Measurements from ENCODE around the gene MYO5A. TPM values are rescaled to one million over a fixed set of nuclear protein-coding genes. Genes with fewer than 3 reads are reported as not detected.

Gene MYO5A
- total and polyA plus RNA-seq, 2 donors (not counting 1 experiment from before 2014, with no cell fraction given) = 32.9 to 41.9 TPM

- Histone ChIP-seq H3K4me3 (replicated peaks in 1 of 4; ENCODE audit: control extremely low read depth in 1 of 4, insufficient read depth in 1 of 4, low read depth in 3 of 4, low read length in 4 of 4) (no peak overlapping the region), H3K9ac (ENCODE audit: insufficient read depth, low read length) (no peak overlapping the region), H3K36me3 (ENCODE audit: control insufficient read depth, insufficient read depth, low read length) (no peaks in the 10 kb centered on the region), H4K20me1 (ENCODE audit: control insufficient read depth, extremely low read depth, insufficient read depth, low read length) (no peaks in the 10 kb centered on the region), H3K27ac (ENCODE audit: insufficient read depth, low read length) (no peak overlapping the region), H3K9me3 (ENCODE audit: control insufficient read depth, insufficient read depth, low read depth, low read length) (no peaks in the 10 kb centered on the region), H3K4me1 (ENCODE audit: control insufficient read depth, extremely low read depth, insufficient read depth, low read length) (no peaks in the 10 kb centered on the region), H3K4me2 (ENCODE audit: extremely low read depth, insufficient read depth, low read length) (no peak overlapping the region), H2AFZ (ENCODE audit: low read length) (no peak overlapping the region), H3K27me3 (ENCODE audit: control insufficient read depth, insufficient read depth, low read length) (peaks cover 14% of the 10 kb centered on the region), H3K79me2 (ENCODE audit: control insufficient read depth, insufficient read depth, low read length) (no peaks in the 10 kb centered on the region)
- TF ChIP-seq EZH2 (IDR thresholded peaks at IDR 0.05; ENCODE audit: low read length, missing control alignments) = no peak
- no peak for TF ChIP-seq CTCF (conservative IDR thresholded peaks at IDR 0.05 in 1 of 2, IDR thresholded peaks at IDR 0.05 in 1 of 2; ENCODE audit: low read depth in 1 of 2, low read length in 2 of 2)
- DNase-seq (ENCODE audit: low read depth in 2 of 2) = no peak
These were observed 249.9 kb downstream of the MYO5A start for GRCh38 chr15:52278636-52279367.

- no peaks in the 10 kb centered on the region for H3K36me3 ChIP-seq (ENCODE audit: control insufficient read depth, insufficient read depth, low read length)
- no peak overlapping the region for H2AFZ ChIP-seq (ENCODE audit: low read length)
- no peaks in the 10 kb centered on the region for H3K9me3 ChIP-seq (ENCODE audit: control insufficient read depth, insufficient read depth, low read depth, low read length)
- no peak overlapping the region for H3K4me3 ChIP-seq (replicated peaks in 1 of 4; ENCODE audit: control extremely low read depth in 1 of 4, insufficient read depth in 1 of 4, low read depth in 3 of 4, low read length in 4 of 4)
- H3K4me2 ChIP-seq (ENCODE audit: extremely low read depth, insufficient read depth, low read length) = no peak overlapping the region
- H3K4me1 ChIP-seq (ENCODE audit: control insufficient read depth, extremely low read depth, insufficient read depth, low read length) = no peaks in the 10 kb centered on the region
- H3K27ac ChIP-seq (ENCODE audit: insufficient read depth, low read length) = no peak overlapping the region
- no peak for DNase-seq (ENCODE audit: low read depth in 2 of 2)
- H3K27me3 ChIP-seq (ENCODE audit: control insufficient read depth, insufficient read depth, low read length) = peaks cover 17% of the 10 kb centered on the region
- H4K20me1 ChIP-seq (ENCODE audit: control insufficient read depth, extremely low read depth, insufficient read depth, low read length) = no peaks in the 10 kb centered on the region
- no peak overlapping the region for H3K9ac ChIP-seq (ENCODE audit: insufficient read depth, low read length)
- no peaks in the 10 kb centered on the region for H3K79me2 ChIP-seq (ENCODE audit: control insufficient read depth, insufficient read depth, low read length)
- TF ChIP-seq CTCF (conservative IDR thresholded peaks at IDR 0.05 in 1 of 2, IDR thresholded peaks at IDR 0.05 in 1 of 2; ENCODE audit: low read depth in 1 of 2, low read length in 2 of 2) = no peak
- TF ChIP-seq EZH2 (IDR thresholded peaks at IDR 0.05; ENCODE audit: low read length, missing control alignments) = no peak
These were observed 250.5 kb downstream of the MYO5A start for GRCh38 chr15:52278135-52278534.

GRCh38 chr15:52277575-52277974 lies 251.1 kb downstream of the MYO5A start:
- no peaks in the 10 kb centered on the region for H3K36me3 ChIP-seq (ENCODE audit: control insufficient read depth, insufficient read depth, low read length)
- no peak overlapping the region for H3K9ac ChIP-seq (ENCODE audit: insufficient read depth, low read length)
- H3K79me2 ChIP-seq (ENCODE audit: control insufficient read depth, insufficient read depth, low read length) = no peaks in the 10 kb centered on the region
- TF ChIP-seq EZH2 (IDR thresholded peaks at IDR 0.05; ENCODE audit: low read length, missing control alignments) (no peak), CTCF (conservative IDR thresholded peaks at IDR 0.05 in 1 of 2, IDR thresholded peaks at IDR 0.05 in 1 of 2; ENCODE audit: low read depth in 1 of 2, low read length in 2 of 2) (no peak)
- H3K4me3 ChIP-seq (replicated peaks in 1 of 4; ENCODE audit: control extremely low read depth in 1 of 4, insufficient read depth in 1 of 4, low read depth in 3 of 4, low read length in 4 of 4) = no peak overlapping the region
- H3K9me3 ChIP-seq (ENCODE audit: control insufficient read depth, insufficient read depth, low read depth, low read length) = no peaks in the 10 kb centered on the region
- H3K27me3 ChIP-seq (ENCODE audit: control insufficient read depth, insufficient read depth, low read length) = peaks cover 18% of the 10 kb centered on the region
- no peak overlapping the region for H3K4me2 ChIP-seq (ENCODE audit: extremely low read depth, insufficient read depth, low read length)
- no peak for DNase-seq (ENCODE audit: low read depth in 2 of 2)
- H3K27ac ChIP-seq (ENCODE audit: insufficient read depth, low read length) = no peak overlapping the region
- no peak overlapping the region for H2AFZ ChIP-seq (ENCODE audit: low read length)
- no peaks in the 10 kb centered on the region for H3K4me1 ChIP-seq (ENCODE audit: control insufficient read depth, extremely low read depth, insufficient read depth, low read length)
- H4K20me1 ChIP-seq (ENCODE audit: control insufficient read depth, extremely low read depth, insufficient read depth, low read length) = no peaks in the 10 kb centered on the region

All from fibroblast of lung (primary cell).